Measurements from ENCODE around the gene LIN28B.
"Not testable (repeated sequence)": the region's sequence is repeated elsewhere in the genome, so short reads cannot be mapped to it uniquely, and the experiment has no call there.

DNA sequence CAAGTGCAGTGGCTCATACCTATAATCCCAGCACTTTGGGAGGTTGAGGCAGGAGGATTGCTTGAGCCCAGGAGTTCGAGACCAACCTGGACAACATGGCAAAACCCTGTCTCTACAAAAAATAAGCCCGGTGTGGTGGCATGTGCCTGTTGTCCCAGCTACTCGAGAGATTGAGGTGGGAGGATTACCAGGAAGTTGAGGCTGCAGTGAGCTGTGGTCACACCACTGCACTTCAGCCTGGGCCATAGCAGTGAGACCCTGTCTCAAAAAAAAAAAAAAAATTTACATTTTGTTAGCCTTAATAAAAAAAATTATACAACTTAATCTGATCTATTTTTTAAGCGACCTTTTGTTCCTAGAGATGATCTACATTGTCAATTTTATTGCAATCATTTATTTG is 56.6 kb downstream of the LIN28B start:
- not testable (repeated sequence) for TF ChIP-seq CTCF (IDR thresholded peaks at IDR 0.05; ENCODE audit: low read depth, low read length, missing input control); MAX (IDR thresholded peaks at IDR 0.05); SP1 (IDR thresholded peaks at IDR 0.05); RAD21 (IDR thresholded peaks at IDR 0.05); EGR1 (IDR thresholded peaks at IDR 0.05; ENCODE audit: low read depth in 2 of 2); JUND (IDR thresholded peaks at IDR 0.05)
